PC-3 (cell line): ENCODE data around the gene CCM2. TPM values are rescaled to one million over a fixed set of nuclear protein-coding genes. Genes with fewer than 3 reads are reported as not detected.

Experiments used
- ATAC-seq: fragments of 200-7000 bp; cut with Tn5 transposase; 2 replicates; pipeline ENCODE4 v1.9.1; 2020; ENCODE audit warnings: mild to moderate bottlenecking, moderate library complexity
- BruUV-seq: library from RNA; stranded (reverse); fragments of 400-500 nt; replicated peaks from 2 replicates; lab custom pipeline; 2021; lab: Mats Ljungman, UMichigan
- CTCF ChIA-PET: fragments of 300-600 bp; sonication (Branson Sonifier 250); formaldehyde crosslinking; loops from one replicate; lab custom pipeline; 2022; ENCODE audit warnings: antibody characterized with exemption; lab: Charles Lee
- POLR2A ChIA-PET: fragments of 300-600 bp; sonication (Branson Sonifier 250); formaldehyde crosslinking; loops from one replicate; lab custom pipeline; 2022; ENCODE audit warnings: antibody characterized with exemption; ENCODE audit not compliant: unreplicated experiment; lab: Charles Lee
- DNase-seq: peaks from one replicate; pipeline ENCODE4 v3.0.0-alpha.2; 2015
- H2AFZ ChIP-seq: fragments of 300-600 bp; sonication (generic); 2 replicates; pipeline ENCODE4 v1.6.0; 2016; ENCODE audit warnings: antibody characterized with exemption, low read length
- H3F3A ChIP-seq: fragments of 300-600 bp; sonication (generic); one replicate; pipeline ENCODE4 v1.6.0; 2017; ENCODE audit warnings: antibody characterized with exemption, low read length, control low read depth, mild to moderate bottlenecking; ENCODE audit not compliant: unreplicated experiment
- H3K27ac ChIP-seq: fragments of 300-600 bp; sonication (generic); 2 replicates; pipeline ENCODE4 v1.5.1; 2016; ENCODE audit warnings: mild to moderate bottlenecking, low read length
- H3K27me3 ChIP-seq: fragments of 300-600 bp; sonication (generic); 2 replicates; pipeline ENCODE4 v1.6.1; 2016; ENCODE audit warnings: low read length, mixed read lengths
- H3K36me3 ChIP-seq: fragments of 300-600 bp; sonication (generic); 2 replicates; pipeline ENCODE4 v1.6.1; 2016; ENCODE audit warnings: low read depth, mixed run types, low read length, mixed read lengths
- H3K4me1 ChIP-seq: fragments of 300-600 bp; sonication (generic); 2 replicates; pipeline ENCODE4 v1.5.1; 2016; ENCODE audit warnings: low read length; ENCODE audit not compliant: insufficient read depth
- H3K4me2 ChIP-seq: fragments of 300-600 bp; sonication (generic); 2 replicates; pipeline ENCODE4 v1.6.0; 2016; ENCODE audit warnings: low read length
- H3K4me3 ChIP-seq: fragments of 300-600 bp; sonication (generic); 2 replicates; pipeline ENCODE4 v1.5.1; 2016; ENCODE audit warnings: mild to moderate bottlenecking, low read length, mixed read lengths
- H3K79me2 ChIP-seq: fragments of 300-600 bp; sonication (generic); 2 replicates; pipeline ENCODE4 v1.6.1; 2017; ENCODE audit warnings: low read length, mixed read lengths
- H3K9ac ChIP-seq: fragments of 300-600 bp; sonication (generic); 2 replicates; pipeline ENCODE4 v1.6.0; 2016; ENCODE audit warnings: mild to moderate bottlenecking, low read length
- H3K9me2 ChIP-seq: fragments of 300-600 bp; sonication (generic); replicated peaks from 2 replicates; pipeline ENCODE4 v1.6.1; 2016; ENCODE audit warnings: mixed run types, low read length, mixed read lengths
- H3K9me3 ChIP-seq: fragments of 300-600 bp; sonication (generic); 2 replicates; pipeline ENCODE4 v1.6.1; 2016; ENCODE audit warnings: low read length, mixed read lengths
- H4K20me1 ChIP-seq: fragments of 300-600 bp; sonication (generic); 2 replicates; pipeline ENCODE4 v1.6.1; 2016; ENCODE audit warnings: low read length, mixed read lengths
- EZH2 ChIP-seq: fragments of 300-600 bp; sonication (generic); IDR thresholded peaks from one replicate; pipeline ENCODE4 v1.6.1; 2017; ENCODE audit warnings: antibody characterized with exemption, mild to moderate bottlenecking, low read length; ENCODE audit not compliant: unreplicated experiment
- EZH2phosphoT487 ChIP-seq: fragments of 300-600 bp; sonication (generic); IDR thresholded peaks from 2 replicates; pipeline ENCODE4 v1.6.1; 2018; ENCODE audit warnings: mild to moderate bottlenecking, antibody characterized with exemption, low read length, borderline replicate concordance
- intact Hi-C: fragments of 100-400 bp; cut with micrococcal nuclease; formaldehyde crosslinking; loops from 2 replicates; pipeline ENCODE4 v1.9.0; 2023
- total RNA-seq: library from RNA; depleted of rRNA; stranded (reverse); fragments of >200 nt; gene quantifications from 2 replicates; pipeline ENCODE4 v1.2.3, GENCODE V29; 2014; rRNA removed
- TF ChIP-seq, protein P1 (sequence below): fragments of 300-600 bp; sonication (generic); conservative IDR thresholded peaks from 2 replicates; pipeline ENCODE4 v1.5.1; 2017; ENCODE audit warnings: antibody characterized with exemption, low read depth, mild to moderate bottlenecking, low read length

The CCM2 gene
- total RNA-seq, 1 experiment from 2014 or later, result 56.6 TPM

DNA sequence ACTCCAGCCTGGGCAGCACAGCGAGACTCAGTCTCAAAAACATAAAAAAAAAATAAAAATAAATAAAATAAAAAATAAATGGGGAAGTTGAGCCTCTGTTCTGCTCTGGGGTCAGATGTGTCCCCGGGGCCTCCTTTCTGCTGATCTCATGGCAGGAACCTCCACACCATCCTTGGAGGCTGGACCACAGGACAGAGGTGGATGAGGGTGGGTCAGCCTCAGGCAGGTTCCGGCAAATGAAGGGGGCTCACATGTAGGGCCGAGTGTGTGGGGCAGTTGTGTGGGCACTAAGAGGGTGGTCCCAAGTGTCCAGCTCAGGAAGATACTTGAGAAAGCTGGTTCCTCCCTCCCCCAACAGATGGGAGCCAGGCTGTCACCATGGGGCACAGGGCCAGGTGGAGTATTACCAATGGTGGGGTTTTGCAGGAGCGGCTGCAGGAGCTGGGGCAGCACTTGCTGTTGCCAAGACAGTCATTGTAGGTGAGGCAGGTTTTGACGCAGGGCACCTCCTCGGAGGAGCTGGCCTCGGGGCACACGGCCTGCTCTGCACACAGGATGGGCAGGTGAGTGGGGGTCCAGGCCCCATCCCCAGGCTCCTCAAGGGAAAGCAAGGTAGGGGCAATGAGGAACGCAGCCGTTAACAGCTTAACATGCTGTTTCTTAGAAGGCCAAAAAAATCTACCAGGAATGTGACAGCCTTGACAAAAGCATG is 125.3 kb downstream of the CCM2 start:
- H3K9ac ChIP-seq, result no peak overlapping the region
- no peak overlapping the region for H3K27ac ChIP-seq
- POLR2A ChIA-PET, result no interaction called here
- no peaks in the 10 kb centered on the region for H3K4me1 ChIP-seq
- H3K9me3 ChIP-seq, result no peaks in the 10 kb centered on the region
- no peak overlapping the region for H2AFZ ChIP-seq
- no TSS peak for BruUV-seq
- no peak for TF ChIP-seq EZH2
- TF ChIP-seq, protein P1, sequence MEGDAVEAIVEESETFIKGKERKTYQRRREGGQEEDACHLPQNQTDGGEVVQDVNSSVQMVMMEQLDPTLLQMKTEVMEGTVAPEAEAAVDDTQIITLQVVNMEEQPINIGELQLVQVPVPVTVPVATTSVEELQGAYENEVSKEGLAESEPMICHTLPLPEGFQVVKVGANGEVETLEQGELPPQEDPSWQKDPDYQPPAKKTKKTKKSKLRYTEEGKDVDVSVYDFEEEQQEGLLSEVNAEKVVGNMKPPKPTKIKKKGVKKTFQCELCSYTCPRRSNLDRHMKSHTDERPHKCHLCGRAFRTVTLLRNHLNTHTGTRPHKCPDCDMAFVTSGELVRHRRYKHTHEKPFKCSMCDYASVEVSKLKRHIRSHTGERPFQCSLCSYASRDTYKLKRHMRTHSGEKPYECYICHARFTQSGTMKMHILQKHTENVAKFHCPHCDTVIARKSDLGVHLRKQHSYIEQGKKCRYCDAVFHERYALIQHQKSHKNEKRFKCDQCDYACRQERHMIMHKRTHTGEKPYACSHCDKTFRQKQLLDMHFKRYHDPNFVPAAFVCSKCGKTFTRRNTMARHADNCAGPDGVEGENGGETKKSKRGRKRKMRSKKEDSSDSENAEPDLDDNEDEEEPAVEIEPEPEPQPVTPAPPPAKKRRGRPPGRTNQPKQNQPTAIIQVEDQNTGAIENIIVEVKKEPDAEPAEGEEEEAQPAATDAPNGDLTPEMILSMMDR, result no peak
- no peak for TF ChIP-seq EZH2phosphoT487
- no peaks in the 10 kb centered on the region for H3K79me2 ChIP-seq
- H3K36me3 ChIP-seq, result no peaks in the 10 kb centered on the region
- no peaks in the 10 kb centered on the region for H3K27me3 ChIP-seq
- CTCF ChIA-PET, result no interaction called here
- intact Hi-C loops, result no loop called here
- H3K4me3 ChIP-seq, result no peak overlapping the region
- H4K20me1 ChIP-seq, result no peaks in the 10 kb centered on the region
- DNase-seq (no peak), ATAC-seq (no peak)
- H3K9me2 ChIP-seq, result no peaks in the 10 kb centered on the region
- H3F3A ChIP-seq, result no peaks in the 10 kb centered on the region
- no peak overlapping the region for H3K4me2 ChIP-seq

Other genes with a start within 250 kb of the CCM2 start
- gene PPIA, start 203.5 kb upstream of the CCM2 start, total RNA-seq, result 3,201 and 4,136 TPM in 2 replicates
- 376 and 400 TPM in 2 replicates for gene H2AZ2, start 152.1 kb upstream of the CCM2 start, total RNA-seq
- 8.9 and 14.6 TPM in 2 replicates for gene PURB, start 114.7 kb upstream of the CCM2 start, total RNA-seq
- gene MYO1G, start 21.2 kb upstream of the CCM2 start, total RNA-seq, result 0.11 and 0.17 TPM in 2 replicates
- gene NACAD, start 88.8 kb downstream of the CCM2 start, total RNA-seq, result 0.12 and 0.26 TPM in 2 replicates
- 107 and 139 TPM in 2 replicates for gene TBRG4, start 111.5 kb downstream of the CCM2 start, total RNA-seq
- gene RAMP3, start 157.6 kb downstream of the CCM2 start, total RNA-seq, result not detected in 2 replicates